HG03457 (cell line): Measurements from ENCODE around the gene RPP21.

Experiments
- ATAC-seq: cut with Tn5 transposase; IDR thresholded peaks from one replicate; pipeline ENCODE4 v1.9.1; 2021; ENCODE audit warnings: moderate number of reproducible peaks; ENCODE audit not compliant: unreplicated experiment

The RPP21 gene

DNA sequence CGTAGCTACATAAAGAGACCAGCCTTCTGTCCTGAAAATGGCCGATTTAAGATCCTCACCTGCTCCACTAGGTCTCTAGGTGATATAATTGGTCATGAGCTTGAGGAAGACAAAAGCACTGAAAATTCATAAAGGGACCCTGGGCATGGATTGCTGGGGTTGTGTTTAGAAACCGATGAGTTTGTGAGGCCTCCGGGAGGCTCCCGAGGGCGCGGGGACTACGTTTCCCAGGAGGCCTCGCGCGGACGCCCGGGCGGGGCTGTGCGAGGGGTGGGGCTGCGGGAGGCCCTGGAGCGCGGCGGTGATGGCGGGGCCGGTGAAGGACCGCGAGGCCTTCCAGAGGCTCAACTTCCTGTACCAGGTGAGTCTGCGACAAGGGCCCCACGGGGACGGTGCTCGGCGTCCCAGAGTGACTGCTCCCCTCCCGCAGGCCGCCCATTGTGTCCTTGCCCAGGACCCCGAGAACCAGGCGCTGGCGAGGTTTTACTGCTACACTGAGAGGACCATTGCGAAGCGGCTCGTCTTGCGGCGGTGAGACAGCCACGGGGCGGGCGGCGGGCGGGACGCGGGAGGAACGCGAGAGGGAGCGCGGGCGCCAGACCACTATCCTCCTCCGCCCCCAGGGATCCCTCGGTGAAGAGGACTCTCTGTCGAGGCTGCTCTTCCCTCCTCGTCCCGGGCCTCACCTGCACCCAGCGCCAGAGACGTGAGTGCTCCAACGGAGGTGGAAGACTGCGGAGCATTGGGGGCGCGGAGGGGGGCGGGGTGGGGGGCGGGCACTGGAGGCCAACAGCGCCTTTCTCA, at the start of gene RPP21:
RPP21 (plus strand) TSS at position 289 of the 804 bp plus-strand sequence; CDS start at position 305, 16 bp downstream.
- ATAC-seq: peak; percentile 83

- ATAC-seq: no peak
Measured at GRCh38 chr6:30295837-30296236, 49.1 kb upstream of the RPP21 start.

DNA sequence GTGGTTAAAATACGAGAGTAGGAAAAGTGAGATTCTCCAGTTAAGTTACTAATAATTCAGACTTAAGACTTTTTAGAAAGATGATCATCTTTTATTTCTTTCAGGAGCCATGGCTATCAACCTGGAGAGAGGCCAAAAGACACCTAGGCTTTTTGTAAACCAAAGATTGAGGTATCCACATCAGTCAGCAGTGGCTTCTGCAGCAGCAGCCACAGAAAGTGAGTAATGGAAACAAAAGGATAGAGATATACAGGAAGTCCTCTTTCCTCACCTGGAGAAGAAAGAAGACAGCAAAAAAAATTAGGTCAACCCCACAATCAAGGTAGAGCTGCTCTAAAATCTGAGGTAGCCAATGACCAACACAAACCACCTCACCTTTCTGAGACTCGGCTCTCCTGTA, 41.0 kb upstream of the RPP21 start:
- no peak for ATAC-seq

DNA sequence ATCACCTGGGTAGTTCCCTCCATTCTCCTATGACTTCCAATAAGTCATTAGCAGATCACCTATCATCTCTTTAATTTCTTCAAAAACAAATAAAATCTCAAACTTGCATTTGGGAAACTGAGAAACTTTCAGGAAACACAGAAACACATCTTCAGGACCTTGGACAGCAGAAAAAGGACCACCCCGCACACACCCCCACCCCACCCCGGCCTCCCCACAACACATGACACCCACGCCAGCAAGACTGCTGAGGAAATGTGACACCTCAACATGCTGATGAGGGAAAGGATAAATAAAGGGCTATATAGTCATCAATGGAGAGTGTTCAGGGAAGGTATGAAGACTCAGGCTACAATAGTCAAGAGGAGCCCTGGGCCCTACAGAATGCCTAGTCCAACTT, 33.9 kb upstream of the RPP21 start:
- no peak for ATAC-seq

DNA sequence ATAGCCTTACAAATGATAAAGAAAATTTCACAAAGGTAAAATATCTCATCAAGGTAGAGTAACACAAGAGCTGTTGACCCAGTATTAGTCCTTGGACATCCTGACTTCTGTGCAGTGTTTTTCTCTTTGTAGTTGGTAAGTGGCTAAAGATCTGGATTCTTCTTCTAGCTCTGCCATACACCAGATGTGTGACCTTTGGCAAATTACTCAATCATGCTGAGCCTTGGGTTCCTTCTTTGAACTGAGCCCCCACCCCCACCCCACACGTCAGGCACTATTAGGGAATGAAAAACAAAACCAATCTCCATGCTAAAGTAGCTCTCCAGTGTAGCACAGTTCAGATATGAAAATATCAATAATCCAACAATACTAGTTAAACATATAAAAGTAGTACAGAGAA, 33.3 kb upstream of the RPP21 start:
- ATAC-seq: no peak

- no peak for ATAC-seq
Measured at GRCh38 chr6:30312266-30312665, 32.7 kb upstream of the RPP21 start.

DNA sequence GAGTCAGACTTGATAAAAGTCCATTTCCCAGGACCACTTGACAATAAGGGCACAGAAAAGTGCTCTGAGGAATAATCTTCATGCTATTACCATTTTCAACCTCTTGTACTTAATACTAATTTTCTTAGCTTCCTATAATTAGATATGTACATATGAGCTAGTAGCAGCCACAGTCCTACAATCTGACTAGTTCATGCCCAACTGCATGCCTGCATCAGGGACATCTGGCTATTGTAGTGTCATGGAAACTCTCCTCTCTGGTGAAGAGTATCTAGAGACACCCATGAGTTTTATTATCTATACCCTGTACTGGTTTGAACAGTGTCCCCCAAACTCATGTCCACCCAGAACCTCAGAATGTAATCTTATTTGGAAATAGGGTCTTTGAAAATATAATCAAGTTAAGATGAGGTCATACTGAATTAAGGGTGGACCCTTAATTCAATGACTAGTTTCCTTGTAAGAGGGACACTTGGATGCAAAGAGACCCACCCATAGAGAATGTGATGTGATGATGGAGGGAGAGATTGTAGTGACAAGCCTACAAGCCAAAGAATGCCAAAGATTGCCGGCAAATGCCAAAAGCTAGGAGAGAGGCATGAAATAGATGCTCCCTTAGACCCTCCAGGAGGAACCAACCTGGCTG, 32.2 kb upstream of the RPP21 start:
- ATAC-seq: no peak

GRCh38 chr6:30315156-30315555, 29.8 kb upstream of the RPP21 start:
- ATAC-seq: no peak

GRCh38 chr6:30317913-30318589, 26.9 kb upstream of the RPP21 start:
- ATAC-seq: no peak

GRCh38 chr6:30319146-30319835, 25.7 kb upstream of the RPP21 start:
- no peak for ATAC-seq

DNA sequence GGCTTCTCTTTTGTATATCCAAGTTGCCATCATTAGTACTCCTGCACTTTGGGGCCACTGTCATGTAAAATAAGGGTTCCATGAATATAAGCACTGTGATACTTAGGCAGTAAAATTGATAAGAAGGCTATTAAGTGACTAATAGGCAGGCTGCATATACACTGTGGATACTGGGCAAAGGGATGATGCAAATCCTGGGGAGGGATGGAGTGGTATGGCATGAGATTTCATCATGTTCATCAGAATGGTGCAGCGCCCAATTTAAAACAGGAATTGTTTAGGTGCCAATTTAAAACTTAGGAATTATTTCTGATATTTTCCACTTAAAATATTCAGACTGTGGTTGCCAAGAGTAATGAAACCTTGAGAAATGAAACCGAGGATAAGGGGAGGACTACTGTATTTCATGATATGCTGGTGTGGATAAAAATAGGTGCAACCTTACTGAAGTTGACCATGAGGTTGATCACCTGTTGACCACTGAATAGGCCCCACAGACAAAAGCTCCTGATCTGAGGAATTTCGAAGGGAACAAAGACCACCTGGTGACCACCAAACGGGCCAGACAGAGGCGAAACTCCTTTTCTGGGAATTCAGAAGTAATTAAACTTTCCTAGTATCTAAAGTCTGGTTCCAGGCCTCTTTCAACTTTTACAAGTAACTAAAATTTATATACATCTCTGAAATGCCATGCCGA, 23.1 kb upstream of the RPP21 start:
- ATAC-seq: no peak

- ATAC-seq: no peak
Measured at GRCh38 chr6:30322527-30323501, 22.1 kb upstream of the RPP21 start.

GRCh38 chr6:30323806-30324205, 21.1 kb upstream of the RPP21 start:
- no peak for ATAC-seq

DNA sequence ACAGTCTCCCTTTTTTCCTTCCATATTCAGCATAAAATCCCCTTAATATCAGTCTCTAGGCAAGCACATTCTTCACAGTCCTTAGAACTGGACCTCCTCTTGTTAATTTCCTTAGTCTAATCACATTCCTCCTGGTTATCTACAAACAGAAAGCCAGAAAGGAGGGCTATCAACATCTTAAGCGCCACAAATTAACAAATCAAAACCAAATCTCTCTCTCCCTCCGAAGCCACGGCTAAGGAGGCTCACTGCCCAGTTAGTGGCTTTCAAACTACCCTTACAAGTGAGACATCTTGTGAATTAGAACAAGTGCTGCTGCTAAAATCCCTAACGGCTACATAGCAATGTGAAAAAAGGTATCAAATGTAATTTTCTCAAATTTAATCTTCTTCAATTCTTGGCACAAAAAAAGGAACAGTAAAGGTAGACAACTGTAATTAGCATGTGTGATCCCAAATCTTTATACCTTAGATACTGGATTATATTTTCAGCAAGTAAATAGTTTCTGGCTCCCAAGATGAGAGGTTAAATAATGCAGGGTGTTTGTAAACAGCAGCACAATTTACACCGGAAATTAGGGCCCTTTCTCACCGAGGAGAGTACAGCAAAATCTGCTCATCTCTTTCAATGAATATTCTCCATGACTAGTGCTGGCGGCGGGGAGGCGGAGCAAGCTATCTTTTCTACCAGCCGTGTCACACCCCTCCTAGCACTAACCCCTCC, 19.6 kb upstream of the RPP21 start:
- no peak for ATAC-seq

DNA sequence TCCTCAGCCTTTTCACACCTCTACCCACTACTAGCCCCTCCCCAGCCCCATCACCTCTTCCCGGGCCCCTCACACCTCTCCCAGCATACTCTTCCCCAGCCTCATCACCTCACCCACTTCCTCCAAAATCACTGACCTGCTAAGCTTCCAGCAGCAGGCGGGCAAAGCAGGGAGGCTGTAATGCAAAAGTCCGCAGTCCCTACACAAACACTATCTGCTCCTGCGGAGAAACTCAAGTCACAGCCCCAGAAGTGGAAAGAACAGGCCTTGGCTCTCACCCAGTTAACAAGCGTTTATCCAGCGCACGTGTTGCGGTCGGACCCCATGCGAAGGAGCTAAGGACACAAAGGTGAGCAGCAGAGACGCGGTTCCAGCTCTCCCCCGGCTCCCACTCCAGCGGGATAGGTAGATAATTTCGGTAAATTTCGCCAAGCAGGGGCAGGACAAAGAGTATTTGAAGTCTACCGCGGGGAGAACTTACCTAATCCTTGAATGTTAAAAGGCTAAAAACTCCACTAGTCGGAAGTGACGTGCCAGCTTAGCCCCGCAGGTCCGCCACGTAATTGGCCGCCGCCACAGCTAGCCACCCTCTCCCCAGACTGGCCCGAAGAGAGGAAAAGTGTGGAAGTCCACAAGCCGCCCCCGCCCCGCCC, 19.0 kb upstream of the RPP21 start:
- peak; percentile 11 for ATAC-seq

GRCh38 chr6:30326526-30327231, 18.3 kb upstream of the RPP21 start, which contains the start of gene TRIM39:
TSS of gene TRIM39 (plus strand) at chr6:30326927. CDS start at chr6:30329318, 2,391 bp downstream.
- ATAC-seq: peak; percentile 47

GRCh38 chr6:30327232-30327746, 17.7 kb upstream of the RPP21 start:
- ATAC-seq: no peak
